ENCODE data around the gene CLASP1.
"Not testable (repeated sequence)": the region's sequence is repeated elsewhere in the genome, so short reads cannot be mapped to it uniquely, and the experiment has no call there.

CLASP1 gene

GRCh38 chr2:121570667-121571055, 78.6 kb downstream of the CLASP1 start:
- DNase-seq = no peak

- no peak for DNase-seq
Measured at GRCh38 chr2:121570036-121570666, 79.1 kb downstream of the CLASP1 start.

- no peak for DNase-seq
Measured at GRCh38 chr2:121567957-121568409, 81.3 kb downstream of the CLASP1 start.

DNA sequence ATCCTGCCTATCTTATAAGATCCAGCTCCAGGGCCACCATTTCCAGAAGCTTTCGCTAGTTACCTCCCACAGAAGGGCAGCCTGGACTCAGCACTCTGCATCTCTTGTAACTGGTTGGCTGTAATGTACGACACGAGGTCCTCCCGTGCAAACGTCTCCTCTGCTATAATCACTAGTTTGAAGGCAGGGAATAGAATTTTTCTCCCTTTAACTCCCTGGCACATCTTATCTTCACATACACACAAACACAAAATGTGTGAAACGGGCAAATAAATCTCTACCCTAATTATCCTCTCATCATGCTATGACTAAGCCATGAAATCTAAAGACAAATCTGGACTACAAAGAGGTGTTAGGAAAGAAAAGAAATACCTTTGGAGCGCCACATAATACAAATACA, 81.8 kb downstream of the CLASP1 start:
- DNase-seq = no peak

DNA sequence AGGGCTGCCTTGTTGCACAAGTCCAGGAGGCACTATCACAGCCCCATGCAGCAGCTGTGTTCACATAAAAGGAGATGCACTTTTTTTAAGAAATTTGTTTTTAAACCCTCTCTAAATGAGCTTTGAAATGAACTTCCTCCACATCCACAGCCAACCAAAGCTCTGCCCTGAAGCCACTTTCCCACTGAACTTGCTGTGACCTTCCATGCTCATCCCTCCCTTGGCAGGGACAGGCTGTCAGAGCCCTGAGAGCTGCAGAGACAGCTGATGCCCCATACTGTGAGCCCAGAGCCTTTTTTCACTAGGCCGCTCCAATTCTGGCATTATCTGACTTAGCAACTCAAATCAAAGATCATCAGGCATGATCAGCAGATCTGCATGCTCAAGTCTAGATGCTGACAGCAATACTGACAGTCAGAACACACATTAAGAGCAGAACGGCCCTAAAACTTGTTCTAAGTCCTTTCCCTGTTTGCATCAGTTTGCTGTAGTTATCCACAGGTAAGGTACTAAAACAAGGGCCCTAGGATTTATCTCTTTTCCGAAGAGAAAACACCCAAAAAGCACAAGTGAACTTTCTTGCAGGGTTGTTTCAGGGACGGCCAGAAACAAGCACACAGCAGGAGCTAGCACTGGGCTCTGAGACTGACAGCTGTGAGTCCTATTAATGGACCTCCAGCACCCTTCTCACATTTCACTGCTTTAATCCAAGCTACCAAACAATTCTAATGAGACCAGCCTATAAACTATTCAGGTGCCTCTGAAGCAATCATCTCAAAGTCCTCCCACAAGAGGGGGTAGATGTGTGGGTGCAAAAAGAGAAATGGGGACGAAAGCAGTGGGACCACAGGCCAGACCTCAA, 83.6 kb downstream of the CLASP1 start:
- DNase-seq = no peak

- no peak for DNase-seq
Measured at GRCh38 chr2:121564905-121565304, 84.4 kb downstream of the CLASP1 start.

DNA sequence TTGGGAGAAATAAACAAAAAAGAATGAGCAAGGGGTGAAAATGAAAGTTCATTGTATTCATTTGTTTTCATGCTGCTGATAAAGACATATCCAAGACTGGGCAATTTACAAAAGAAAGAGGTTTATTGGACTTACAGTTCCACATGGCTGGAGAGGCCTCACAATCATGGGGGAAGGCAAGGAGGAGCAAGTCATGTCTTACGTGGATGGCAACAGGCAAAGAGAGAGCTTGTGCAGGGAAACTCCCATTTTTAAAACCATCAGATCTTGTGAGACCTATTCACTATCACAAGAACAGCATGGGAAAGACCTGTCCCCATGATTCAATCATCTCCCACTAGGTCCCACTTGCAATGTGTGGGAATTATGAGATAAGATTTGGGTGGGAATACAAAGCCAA, 85.5 kb downstream of the CLASP1 start:
- DNase-seq = not testable (repeated sequence)

DNA sequence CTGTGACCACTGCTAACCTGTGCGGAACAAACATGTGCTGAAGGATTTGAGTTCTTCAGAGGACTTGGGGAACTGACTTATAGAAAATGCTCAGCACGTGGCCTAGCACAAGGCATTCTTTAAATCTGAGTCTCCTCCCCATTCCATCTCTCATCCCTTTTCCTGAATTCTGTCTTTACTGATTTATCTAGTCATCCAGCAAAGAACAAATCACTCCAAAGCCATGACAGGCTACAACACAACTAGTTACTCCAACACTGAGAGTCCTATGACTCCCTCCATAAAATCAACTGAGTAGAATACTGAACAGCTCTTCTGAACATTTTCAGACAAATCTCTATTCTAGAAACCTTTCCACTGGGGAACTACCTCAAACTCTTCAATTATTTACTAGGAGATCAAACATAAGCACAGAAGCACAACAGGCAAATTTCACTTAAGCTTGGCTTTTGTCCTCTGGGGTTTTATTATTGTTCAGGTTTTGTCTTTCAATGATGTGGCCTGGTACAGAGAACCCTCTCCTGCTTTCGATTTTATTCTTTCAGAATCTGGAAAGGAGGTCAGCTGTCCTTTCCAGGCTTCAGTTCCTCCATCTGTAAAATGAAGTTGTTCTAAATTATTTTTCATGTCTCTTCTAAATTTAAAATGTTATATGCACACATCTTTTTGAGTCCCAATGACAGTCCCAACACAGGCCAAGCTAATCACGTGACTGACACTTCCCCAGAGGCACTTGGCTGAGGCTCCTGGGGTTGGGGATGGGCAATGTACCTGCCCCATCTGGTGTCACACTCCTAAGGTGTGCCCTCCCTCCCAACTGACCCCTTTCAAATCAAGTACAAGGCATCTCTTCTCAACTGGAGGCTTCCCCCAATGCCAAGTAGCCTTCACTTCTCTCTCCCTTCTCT, 86.7 kb downstream of the CLASP1 start:
- no peak for DNase-seq

DNA sequence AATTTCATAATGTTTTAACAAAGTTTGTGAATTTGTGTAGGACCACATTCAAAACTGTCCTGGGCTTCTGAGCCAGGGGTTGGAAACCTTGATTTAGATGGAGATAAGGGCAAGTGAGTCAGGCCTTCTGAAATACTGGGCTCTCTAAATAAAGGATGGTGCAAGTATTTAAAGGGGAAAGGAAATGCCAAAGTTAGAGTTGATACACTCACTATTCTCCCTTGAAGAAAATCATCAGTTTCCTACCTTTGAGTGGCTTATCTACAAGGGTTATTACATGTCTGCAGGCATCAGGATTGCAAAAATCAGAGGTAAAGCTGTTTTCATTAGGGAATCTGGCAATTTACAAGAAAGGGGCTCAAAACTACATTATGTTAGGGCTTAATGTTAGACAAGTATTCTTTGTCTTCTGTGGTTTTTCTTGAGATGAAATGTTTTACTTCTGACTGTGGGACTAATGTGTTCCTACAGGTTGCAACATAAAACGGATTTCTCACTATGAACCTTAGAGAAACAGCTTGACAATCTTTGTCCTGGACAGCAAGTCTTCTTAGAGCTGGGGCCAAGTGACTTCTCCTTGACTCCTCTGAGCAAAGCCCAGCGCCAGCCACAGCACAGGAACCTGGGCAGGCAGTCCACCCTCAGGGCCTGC, 87.5 kb downstream of the CLASP1 start:
- no peak for DNase-seq

DNA sequence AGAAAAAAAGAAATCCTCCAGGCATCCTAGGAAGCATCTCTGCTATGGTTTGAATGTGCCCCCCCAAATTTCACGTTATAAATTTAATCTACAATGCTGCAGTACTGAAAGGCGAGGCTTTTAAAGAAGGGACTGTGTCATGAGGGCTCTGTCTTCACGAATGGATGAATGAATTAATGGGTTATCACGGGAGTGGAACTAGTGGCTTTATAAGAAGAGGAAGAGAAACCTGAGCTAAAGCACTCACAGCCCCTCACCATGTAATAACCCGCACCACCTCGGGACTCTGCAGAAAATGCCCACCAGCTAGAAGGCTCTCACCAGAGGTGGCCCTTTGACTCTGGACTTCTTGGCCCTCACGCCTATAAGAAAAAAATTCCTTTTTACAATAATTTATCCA, 90.9 kb downstream of the CLASP1 start:
- DNase-seq = no peak

- DNase-seq = no peak
Measured at GRCh38 chr2:121555008-121555407, 94.3 kb downstream of the CLASP1 start.

DNA sequence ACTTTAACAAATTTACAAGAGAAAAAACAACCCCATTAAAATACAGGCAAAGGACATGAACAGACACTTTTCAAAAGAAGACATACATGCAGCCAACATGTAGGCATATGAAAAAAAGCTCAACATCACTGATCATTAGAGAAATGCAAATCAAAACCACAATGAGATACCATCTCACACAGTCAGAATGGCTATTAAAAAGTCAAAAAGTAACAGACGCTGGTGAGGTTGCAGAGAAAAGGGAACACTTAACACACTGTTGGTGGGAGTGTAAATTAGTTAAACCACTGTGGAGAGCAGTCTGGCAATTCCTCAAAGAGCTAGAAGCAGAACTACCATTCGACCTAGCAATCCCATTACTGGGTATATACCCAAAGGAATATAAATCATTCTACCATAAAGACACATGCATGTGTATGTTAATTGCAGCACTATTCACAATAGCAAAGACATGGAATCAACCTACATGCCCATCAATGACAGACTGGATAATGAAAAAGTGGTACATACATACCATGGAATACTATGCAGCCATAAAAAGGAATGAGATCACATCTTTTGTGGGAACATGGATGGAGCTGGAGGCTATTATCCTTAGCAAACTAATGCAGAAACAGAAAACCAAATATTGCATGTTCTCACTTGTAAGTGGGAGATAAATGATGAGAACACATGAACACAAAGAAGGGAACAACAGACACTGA, 96.6 kb downstream of the CLASP1 start:
- DNase-seq = not testable (repeated sequence)

DNA sequence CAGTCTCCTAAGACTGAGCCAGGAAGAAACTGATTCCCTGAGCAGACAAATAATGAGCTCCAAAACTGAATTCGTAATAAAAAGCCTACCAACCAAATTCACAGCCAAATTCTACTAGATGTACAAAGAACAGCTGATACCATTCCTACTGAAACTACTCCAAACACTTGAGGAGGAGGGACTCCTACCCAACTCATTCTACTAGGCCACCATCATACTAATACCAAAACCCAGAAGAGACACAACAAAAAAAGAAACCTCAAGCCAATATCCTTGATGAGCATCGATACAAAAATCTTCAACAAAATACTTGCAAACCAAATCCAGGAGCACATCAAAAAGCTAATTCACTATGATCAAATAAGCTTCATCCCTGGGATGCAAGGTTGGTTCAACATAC, 98.6 kb downstream of the CLASP1 start:
- DNase-seq = no peak

DNA sequence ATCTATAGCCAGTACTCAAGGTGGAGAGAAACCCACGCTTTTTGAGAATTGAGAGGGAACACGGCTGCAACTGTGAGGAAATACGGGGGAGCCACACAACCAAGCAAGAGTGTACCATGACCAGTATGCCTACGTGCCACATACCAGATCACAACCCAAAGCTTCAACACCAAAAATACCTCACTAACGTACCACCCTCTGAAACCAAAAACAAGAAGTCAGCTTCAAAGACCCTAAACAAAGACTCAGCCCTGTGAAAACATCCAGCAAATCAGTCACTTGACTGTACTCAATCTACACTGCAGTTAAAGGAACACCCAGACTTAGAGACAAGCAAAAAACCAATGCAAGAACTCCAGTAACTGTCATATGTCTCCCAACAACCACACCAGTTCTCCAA, 101.6 kb downstream of the CLASP1 start:
- DNase-seq = no peak

GRCh38 chr2:121545913-121546312, 103.3 kb downstream of the CLASP1 start:
- no peak for DNase-seq

DNA sequence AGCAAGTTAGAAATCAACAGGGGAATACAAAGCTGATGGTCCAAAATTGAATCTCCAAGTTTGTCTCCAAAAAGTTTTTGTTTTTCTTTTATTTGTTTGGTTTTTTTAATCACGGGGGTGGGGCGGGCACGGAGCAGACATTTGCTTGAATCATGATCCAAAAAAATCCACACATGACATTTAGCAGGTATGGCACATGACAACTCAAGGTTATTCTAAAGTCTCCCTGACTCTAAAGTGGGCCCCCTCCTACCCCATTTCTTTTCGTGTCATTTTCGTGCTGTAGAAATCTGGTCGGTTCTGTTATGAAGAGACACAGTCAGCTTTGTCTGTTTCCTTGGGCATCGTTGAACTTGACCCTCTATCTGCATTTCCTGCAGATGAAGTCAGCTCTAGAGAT, 104.0 kb downstream of the CLASP1 start:
- no peak for DNase-seq

DNA sequence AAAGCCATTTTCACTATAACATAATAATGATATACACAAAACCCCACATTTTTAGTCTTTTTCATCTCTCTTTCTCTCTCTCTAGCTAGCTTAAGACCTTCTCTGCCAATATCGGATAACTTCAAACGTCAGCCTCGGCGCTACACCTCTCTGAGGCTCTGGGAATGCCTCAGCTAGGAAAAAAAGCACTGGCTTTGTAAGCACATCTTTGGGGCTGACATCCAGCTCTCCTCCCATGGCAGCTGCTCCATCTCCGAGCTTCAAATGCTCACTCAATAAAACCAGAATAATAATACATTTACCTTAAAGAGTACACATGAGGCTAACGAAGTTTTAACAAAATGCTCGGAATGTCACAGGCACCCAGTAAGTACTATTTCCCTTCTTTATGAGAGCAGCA, 107.8 kb downstream of the CLASP1 start:
- DNase-seq = no peak

DNA sequence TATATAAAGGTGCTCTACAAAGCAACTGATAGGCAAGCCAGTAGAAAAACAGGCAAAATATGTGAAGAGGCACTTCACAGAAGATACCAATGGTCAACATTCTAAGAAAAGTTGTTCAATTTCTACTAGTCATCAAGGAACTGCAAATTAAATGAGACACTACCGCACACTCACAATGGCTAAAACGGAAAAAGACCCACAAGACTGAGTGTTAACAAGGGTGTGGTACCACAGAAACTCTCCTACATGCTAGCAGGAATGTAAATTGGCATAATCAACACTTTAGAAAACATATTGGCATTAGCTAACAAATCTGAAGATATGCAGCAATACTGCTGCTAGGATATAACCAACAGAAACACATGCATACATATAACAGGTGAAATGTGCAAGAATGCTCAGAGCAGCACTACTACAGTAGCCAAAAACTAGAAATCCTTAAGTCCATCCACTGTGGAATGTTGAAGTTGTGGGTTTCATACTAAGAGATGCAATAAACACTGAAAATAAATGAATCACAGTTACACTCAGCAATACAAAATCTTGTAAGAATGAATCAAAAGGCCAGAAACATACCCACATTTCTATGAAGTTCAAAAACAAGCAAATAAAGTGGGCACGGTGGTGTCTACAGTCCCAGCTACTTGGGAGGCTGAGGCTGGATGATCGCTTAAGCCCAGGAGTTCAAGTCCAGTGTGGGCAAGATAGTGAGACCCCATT, 109.4 kb downstream of the CLASP1 start:
- no peak for DNase-seq

GRCh38 chr2:121536850-121537557, 112.3 kb downstream of the CLASP1 start:
- no peak for DNase-seq

- DNase-seq = no peak
Measured at GRCh38 chr2:121536347-121536746, 112.9 kb downstream of the CLASP1 start.

- no peak for DNase-seq
Measured at GRCh38 chr2:121534007-121534406, 115.3 kb downstream of the CLASP1 start.
